ENCODE results near the gene COL19A1.

DNA sequence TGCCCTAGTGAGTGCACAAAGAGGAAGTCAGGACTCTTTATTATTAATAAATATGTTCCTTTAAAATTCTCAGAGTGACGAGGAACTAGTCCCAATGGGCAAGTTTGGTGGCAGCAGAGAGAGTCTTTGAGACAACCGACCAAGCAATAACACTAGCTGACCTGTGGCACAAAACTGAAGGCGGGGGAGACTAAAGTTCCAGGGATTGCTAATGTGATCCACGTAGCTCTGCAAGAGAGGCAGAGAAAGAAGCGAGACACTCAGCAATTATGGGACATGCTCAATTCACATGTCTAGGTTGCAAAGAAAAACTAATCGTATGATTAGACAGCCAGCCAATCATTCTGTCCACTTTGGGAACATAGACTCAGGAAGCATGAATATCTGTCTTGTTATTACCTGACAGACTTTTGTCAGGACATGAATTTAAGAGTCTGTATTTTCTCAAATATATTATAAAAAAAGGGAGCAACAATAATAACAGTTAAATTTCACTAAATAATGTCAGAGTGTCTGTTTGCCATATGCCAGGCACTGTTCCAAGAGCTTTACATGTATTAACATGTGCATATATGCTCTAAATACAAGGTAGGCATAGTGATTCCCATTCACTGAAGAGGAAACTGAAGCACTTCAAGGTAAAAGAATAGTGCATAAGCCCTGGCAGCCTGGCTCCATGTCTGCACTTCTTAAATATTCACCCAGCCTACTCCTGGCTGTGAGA is 355.5 kb downstream of the COL19A1 start:
- TF ChIP-seq, protein P1, sequence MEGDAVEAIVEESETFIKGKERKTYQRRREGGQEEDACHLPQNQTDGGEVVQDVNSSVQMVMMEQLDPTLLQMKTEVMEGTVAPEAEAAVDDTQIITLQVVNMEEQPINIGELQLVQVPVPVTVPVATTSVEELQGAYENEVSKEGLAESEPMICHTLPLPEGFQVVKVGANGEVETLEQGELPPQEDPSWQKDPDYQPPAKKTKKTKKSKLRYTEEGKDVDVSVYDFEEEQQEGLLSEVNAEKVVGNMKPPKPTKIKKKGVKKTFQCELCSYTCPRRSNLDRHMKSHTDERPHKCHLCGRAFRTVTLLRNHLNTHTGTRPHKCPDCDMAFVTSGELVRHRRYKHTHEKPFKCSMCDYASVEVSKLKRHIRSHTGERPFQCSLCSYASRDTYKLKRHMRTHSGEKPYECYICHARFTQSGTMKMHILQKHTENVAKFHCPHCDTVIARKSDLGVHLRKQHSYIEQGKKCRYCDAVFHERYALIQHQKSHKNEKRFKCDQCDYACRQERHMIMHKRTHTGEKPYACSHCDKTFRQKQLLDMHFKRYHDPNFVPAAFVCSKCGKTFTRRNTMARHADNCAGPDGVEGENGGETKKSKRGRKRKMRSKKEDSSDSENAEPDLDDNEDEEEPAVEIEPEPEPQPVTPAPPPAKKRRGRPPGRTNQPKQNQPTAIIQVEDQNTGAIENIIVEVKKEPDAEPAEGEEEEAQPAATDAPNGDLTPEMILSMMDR (optimal IDR thresholded peaks at IDR 0.05 in 1 of 3, IDR thresholded peaks at IDR 0.05 in 1 of 3, conservative IDR thresholded peaks at IDR 0.05 in 1 of 3; ENCODE audit: extremely low read depth in 1 of 3, insufficient read depth in 2 of 3, low read length in 3 of 3): no peak
- no peak for TF ChIP-seq EZH2 (IDR thresholded peaks at IDR 0.05; ENCODE audit: low read length)

All from keratinocyte (primary cell).